H1 (cell line): ENCODE measurements around the gene MAPK4.

Source experiments
- CTCF ChIP-seq, 3 experiments: IDR thresholded peaks; 1 replicate in 2 of 3; 2 replicates in 1 of 3; pipeline versions ENCODE4 v1.5.1 to v1.6.1; 2011; ENCODE audit warnings: low read length in 3 of 3, mild to moderate bottlenecking in 3 of 3, inconsistent platforms in 2 of 3, low read depth in 1 of 3, moderate library complexity in 1 of 3; ENCODE audit not compliant: insufficient read depth in 1 of 3; ENCODE audit errors: control extremely low read depth in 1 of 3
- POLR2AphosphoS5 ChIP-seq: IDR thresholded peaks from 2 replicates; pipeline ENCODE4 v1.6.1; 2011; ENCODE audit warnings: low read depth, low read length
- RNF2 ChIP-seq: fragments of 200-900, 300-1000 bp; sonication (generic); IDR thresholded peaks from 2 replicates; pipeline ENCODE4 v1.7.1; 2016; ENCODE audit warnings: borderline replicate concordance, low read depth, mild to moderate bottlenecking, antibody characterized with exemption, low read length; ENCODE audit not compliant: poor library complexity, severe bottlenecking; ENCODE audit errors: missing control alignments

- TF ChIP-seq CTCF (IDR thresholded peaks at IDR 0.05; ENCODE audit: control extremely low read depth in 1 of 3, insufficient read depth in 1 of 3, low read depth in 1 of 3, low read length in 3 of 3) (no peak), POLR2AphosphoS5 (no peak), RNF2 (no peak)
Measured at GRCh38 chr18:50665015-50665414, 105.1 kb downstream of the MAPK4 start.
